HG03575 (cell line): ENCODE data around the gene ADIG.

Experiments used
- ATAC-seq: cut with Tn5 transposase; IDR thresholded peaks from one replicate; pipeline ENCODE4 v1.9.1; 2021; ENCODE audit not compliant: unreplicated experiment, insufficient number of reproducible peaks, low FRiP score; ENCODE audit errors: extremely low read depth

The ADIG gene

GRCh38 chr20:38625896-38626295, 44.9 kb downstream of the ADIG start:
- no peak for ATAC-seq

GRCh38 chr20:38626921-38627659, 46.1 kb downstream of the ADIG start:
- ATAC-seq = no peak

- no peak for ATAC-seq
Observed at GRCh38 chr20:38628580-38629470, 47.8 kb downstream of the ADIG start.

GRCh38 chr20:38629979-38630378, 49.0 kb downstream of the ADIG start:
- no peak for ATAC-seq

GRCh38 chr20:38630727-38631126, 49.7 kb downstream of the ADIG start:
- no peak for ATAC-seq

GRCh38 chr20:38631155-38632022, 50.4 kb downstream of the ADIG start:
- ATAC-seq = no peak

GRCh38 chr20:38633577-38634093, 52.6 kb downstream of the ADIG start:
- no peak for ATAC-seq

- no peak for ATAC-seq
Observed at GRCh38 chr20:38635721-38636288, 54.8 kb downstream of the ADIG start.
